ENCODE data around the gene AIF1. TPM values are rescaled to one million over a fixed set of nuclear protein-coding genes. Genes with fewer than 3 reads are reported as not detected.

AIF1 gene
- total and polyA plus RNA-seq, 9 donors: 4.5 to 82.4 (median 13.3) TPM

DNA sequence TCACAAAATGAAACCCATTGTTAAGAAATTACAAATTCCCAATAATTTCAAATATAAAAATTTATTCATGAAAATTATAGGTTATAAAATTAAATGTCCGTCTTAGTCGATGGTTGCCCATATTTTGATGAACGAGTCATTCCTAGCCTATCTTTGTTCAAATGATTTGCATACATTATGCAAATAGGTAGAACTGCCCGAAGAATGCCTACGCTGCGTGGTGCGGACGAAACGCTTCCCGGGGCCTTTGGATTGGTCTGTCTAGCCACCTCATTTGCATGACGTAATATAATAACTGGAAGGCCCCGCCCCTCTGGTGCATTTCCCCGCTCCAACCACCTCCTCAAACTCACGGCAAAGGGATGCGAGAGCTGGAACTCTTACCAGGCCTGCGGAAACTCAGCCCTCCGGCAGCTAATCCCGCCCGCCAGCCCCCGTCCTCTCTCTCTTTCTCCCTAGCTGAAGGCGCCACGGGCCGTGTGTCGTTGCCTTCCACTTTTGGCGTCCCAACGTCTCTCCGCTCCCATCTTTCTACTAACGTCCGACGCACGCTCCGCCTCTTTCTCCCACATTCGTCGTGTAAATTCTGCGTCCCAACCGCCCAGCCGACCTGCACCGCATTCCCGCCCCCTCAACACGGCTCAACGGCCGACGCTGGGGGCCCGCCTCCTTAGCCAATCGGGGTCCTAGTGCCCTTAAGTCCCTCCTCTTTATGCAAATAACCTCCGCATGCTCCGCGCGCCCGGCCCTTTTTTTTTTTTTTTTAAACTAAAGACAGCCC lies 5.0 kb downstream of the AIF1 start:
- H3K4me3 ChIP-seq: peak overlapping the region; percentile 82
- intact Hi-C loops (cut with DNase I): loop anchor here in 2 of 4 donors (2.0 to 10.0 kb wide), 3 partner anchors 33 to 1653 kb away; partner anchors contain the start of genes ATP6V1G2 (in 1 of the 2), BAG6 (in 1 of the 2), DDX39B (in 1 of the 2) and NFKBIL1 (in 1 of the 2)
- H3K4me1 ChIP-seq (ENCODE audit: insufficient read depth): peaks cover 1% of the 10 kb centered on the region
- no peaks in the 10 kb centered on the region for H3K27me3 ChIP-seq
- H3K9me3 ChIP-seq: no peaks in the 10 kb centered on the region
- H3K27ac ChIP-seq: peak overlapping the region; percentile 82 to 98
- no peaks in the 10 kb centered on the region for H3K36me3 ChIP-seq
- WGBS, 3 donors: 0 to 1% (median 0%) methylated on average over 50 of the region's 50 CpGs
- peak; percentile 97 to 98 (median 98) for DNase-seq
- TF ChIP-seq POLR2A (IDR thresholded peaks at IDR 0.05) (peak; percentile 98), EP300 (IDR thresholded peaks at IDR 0.05) (peak; percentile 10)
- TF ChIP-seq, protein P1, sequence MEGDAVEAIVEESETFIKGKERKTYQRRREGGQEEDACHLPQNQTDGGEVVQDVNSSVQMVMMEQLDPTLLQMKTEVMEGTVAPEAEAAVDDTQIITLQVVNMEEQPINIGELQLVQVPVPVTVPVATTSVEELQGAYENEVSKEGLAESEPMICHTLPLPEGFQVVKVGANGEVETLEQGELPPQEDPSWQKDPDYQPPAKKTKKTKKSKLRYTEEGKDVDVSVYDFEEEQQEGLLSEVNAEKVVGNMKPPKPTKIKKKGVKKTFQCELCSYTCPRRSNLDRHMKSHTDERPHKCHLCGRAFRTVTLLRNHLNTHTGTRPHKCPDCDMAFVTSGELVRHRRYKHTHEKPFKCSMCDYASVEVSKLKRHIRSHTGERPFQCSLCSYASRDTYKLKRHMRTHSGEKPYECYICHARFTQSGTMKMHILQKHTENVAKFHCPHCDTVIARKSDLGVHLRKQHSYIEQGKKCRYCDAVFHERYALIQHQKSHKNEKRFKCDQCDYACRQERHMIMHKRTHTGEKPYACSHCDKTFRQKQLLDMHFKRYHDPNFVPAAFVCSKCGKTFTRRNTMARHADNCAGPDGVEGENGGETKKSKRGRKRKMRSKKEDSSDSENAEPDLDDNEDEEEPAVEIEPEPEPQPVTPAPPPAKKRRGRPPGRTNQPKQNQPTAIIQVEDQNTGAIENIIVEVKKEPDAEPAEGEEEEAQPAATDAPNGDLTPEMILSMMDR (IDR thresholded peaks at IDR 0.05): peak in 1 of 3 donors; percentile 55

DNA sequence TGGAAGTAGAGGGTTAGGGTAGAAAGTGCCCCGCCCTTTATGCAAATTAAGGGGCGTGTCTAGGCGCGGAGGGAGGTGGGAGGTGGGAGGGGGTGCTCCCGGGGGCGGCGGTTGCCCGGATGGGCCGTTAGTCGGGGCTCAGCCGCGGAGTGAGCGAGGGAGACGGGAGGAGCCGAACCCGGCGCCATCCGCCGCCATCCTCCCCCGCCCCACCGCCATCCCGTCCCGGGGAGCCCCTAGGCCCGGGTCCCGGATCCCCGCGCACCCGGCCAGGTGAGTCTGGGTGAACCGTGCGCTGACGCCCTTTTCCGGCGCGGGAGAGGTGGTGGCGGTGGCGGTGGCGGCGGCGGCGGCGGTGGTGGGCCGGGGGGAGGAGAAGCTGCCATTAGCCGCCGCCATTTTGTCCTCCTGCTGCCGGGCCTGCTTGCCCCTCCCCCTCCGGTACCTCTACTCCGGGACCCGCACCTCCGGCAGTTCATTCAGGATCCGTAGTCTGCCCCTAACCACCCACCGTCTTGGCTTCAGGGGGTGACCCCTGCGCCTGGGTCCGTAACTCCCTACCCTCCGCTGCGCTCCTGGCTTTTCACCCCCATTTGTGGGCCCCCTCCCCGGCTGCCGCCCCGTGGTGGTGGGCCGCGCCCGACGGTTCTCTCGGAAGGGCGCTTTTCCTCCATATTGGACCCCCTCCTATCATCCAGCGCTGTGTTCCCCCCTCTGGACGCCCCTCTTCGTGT lies 5.7 kb downstream of the AIF1 start, which contains the start of gene PRRC2A:
Gene PRRC2A, plus strand, starts transcription at position 130 of the 734 bp plus-strand sequence. CDS start 2,075 bp downstream, outside the sequence.
- 1% methylated on average over 26 to 67 of the region's 67 CpGs for WGBS, 3 donors
- Histone ChIP-seq H3K36me3 (no peaks in the 10 kb centered on the region), H3K27ac (peak within 1 kb of the TSS; percentile 96 to 98), H3K27me3 (no peaks in the 10 kb centered on the region), H3K9me3 (no peaks in the 10 kb centered on the region), H3K4me3 (peak within 1 kb of the TSS; percentile 82), H3K4me1 (ENCODE audit: insufficient read depth) (peaks cover 1% of the 10 kb centered on the region)
- DNase-seq: peak in 4 of 5 donors; percentile 83 to 96 (median 96)
- intact Hi-C loops (cut with DNase I): loop anchor here in 2 of 4 donors (2.0 to 5.0 kb wide), 2 partner anchors 32 to 1653 kb away; partner anchors contain the start of gene BAG6 (in 1 of the 2)
- peak; percentile 65 for TF ChIP-seq POLR2A (IDR thresholded peaks at IDR 0.05)
- TF ChIP-seq, protein P1 (IDR thresholded peaks at IDR 0.05): no peak
- TF ChIP-seq EP300 (IDR thresholded peaks at IDR 0.05): no peak

DNA sequence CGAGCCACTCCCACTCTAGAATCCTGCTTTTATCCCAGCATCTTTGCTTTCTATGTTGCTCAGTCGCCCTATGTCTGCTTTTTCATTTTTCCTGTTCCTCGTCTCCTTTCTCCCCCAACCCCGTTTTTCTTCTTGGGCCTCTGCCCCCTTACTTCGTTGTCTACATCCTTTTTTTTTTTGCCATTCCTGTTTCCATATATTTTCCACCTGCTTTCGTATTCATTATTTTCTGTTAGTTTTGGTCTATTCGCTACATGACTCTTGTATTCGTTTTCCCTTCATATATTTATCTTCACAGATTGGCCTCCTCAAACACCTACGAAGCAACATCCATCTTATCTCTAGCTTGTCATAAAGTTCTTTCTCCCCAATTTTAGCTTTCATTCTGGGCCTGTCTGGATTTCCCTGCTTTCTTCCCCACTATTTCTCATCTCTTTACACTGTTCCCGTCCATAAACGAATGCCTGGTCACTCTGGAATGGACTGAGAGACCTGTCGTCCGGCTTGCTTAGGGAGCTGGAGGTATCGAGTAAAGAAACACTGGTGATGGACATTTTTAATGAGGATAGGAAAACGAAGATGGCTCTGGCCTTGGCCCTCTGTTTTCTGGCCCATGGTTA lies 6.4 kb downstream of the AIF1 start:
- Histone ChIP-seq H3K4me1 (ENCODE audit: insufficient read depth) (peaks cover 1% of the 10 kb centered on the region), H3K9me3 (no peaks in the 10 kb centered on the region), H3K36me3 (no peaks in the 10 kb centered on the region), H3K27me3 (no peaks in the 10 kb centered on the region), H3K4me3 (peak overlapping the region; percentile 82), H3K27ac (peak overlapping the region; percentile 96 to 98)
- 2 to 4% (median 2%) methylated on average over 15 of the region's 15 CpGs for WGBS, 3 donors
- intact Hi-C loops (cut with DNase I): loop anchor here in 2 of 4 donors (2.0 to 5.0 kb wide), 2 partner anchors 31 to 1654 kb away; partner anchors contain the start of gene BAG6 (in 1 of the 2)
- no peak for DNase-seq
- no peak for TF ChIP-seq EP300 (IDR thresholded peaks at IDR 0.05)
- TF ChIP-seq, protein P1 (IDR thresholded peaks at IDR 0.05): no peak
- TF ChIP-seq POLR2A (IDR thresholded peaks at IDR 0.05): no peak

DNA sequence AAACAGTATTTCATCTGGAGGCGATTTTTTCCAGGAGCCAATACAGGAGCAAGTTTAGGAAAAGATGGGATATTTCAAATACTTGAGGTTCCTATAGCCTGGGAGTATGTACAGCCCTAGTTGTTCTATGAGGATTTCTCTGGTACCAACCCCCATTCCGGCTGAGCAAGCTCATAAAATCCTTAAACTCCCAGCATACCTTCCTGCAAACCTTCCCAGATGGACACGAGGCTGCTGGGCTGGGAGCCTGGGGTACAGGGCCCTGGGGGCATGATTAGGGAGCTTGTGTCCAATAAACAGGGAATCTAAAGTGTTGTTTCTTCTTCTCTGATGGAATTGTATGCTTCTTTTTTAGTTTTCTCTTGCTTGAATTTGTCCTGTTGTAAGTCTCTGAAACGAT lies 7.0 kb downstream of the AIF1 start:
- 10 to 15% (median 13%) methylated on average over 4 of the region's 4 CpGs for WGBS, 3 donors
- H3K4me1 ChIP-seq (ENCODE audit: insufficient read depth): peaks cover 1% of the 10 kb centered on the region
- peak overlapping the region; percentile 82 for H3K4me3 ChIP-seq
- H3K27me3 ChIP-seq: no peaks in the 10 kb centered on the region
- intact Hi-C loops (cut with DNase I): loop anchor here in 2 of 4 donors (2.0 to 5.0 kb wide), 2 partner anchors 31 to 1655 kb away; partner anchors contain the start of gene BAG6 (in 1 of the 2)
- H3K36me3 ChIP-seq: no peaks in the 10 kb centered on the region
- TF ChIP-seq POLR2A (IDR thresholded peaks at IDR 0.05): no peak
- TF ChIP-seq, protein P1 (IDR thresholded peaks at IDR 0.05): no peak
- TF ChIP-seq EP300 (IDR thresholded peaks at IDR 0.05): no peak
- H3K9me3 ChIP-seq: no peaks in the 10 kb centered on the region
- peak overlapping the region in 1 of 2 donors; percentile 98 for H3K27ac ChIP-seq
- no peak for DNase-seq
